WTC11 (cell line): ENCODE results near the gene IMMT. TPM values are rescaled to one million over a fixed set of nuclear protein-coding genes. Genes with fewer than 3 reads are reported as not detected.

ENCODE experiments used
- ATAC-seq: fragments of 200-7000 bp; cut with Tn5 transposase; 2 replicates; pipeline ENCODE4 v1.10.0; 2021; ENCODE audit warnings: mild to moderate bottlenecking, moderate library complexity
- CTCF ChIA-PET: fragments of 300-600 bp; sonication (Branson Sonifier 250); formaldehyde crosslinking; loops from one replicate; lab custom pipeline; 2021; ENCODE audit warnings: antibody characterized with exemption; lab: Charles Lee
- POLR2A ChIA-PET: fragments of 350-600 bp; sonication (Branson Sonifier 250); formaldehyde crosslinking; loops from one replicate; lab custom pipeline; 2021; ENCODE audit warnings: antibody characterized with exemption; lab: Charles Lee
- DNase-seq: peaks from one replicate; pipeline ENCODE4 v3.0.0; 2021; ENCODE audit warnings: low spot score
- H3K27ac Mint-ChIP-seq: 2 replicates; pipeline ENCODE4 v1.8.0; 2021; ENCODE audit warnings: mixed read lengths
- H3K27me3 Mint-ChIP-seq: 2 replicates; pipeline ENCODE4 v1.8.0; 2021; ENCODE audit warnings: low read depth, mild to moderate bottlenecking, moderate library complexity, mixed read lengths
- H3K36me3 Mint-ChIP-seq: 2 replicates; pipeline ENCODE4 v1.8.0; 2021; ENCODE audit warnings: mixed read lengths
- H3K4me1 Mint-ChIP-seq: 2 replicates; pipeline ENCODE4 v1.8.0; 2022; ENCODE audit warnings: mixed read lengths
- H3K4me3 Mint-ChIP-seq: 2 replicates; pipeline ENCODE4 v1.8.0; 2021; ENCODE audit warnings: mild to moderate bottlenecking, moderate library complexity, mixed read lengths
- H3K9me3 Mint-ChIP-seq: 2 replicates; pipeline ENCODE4 v1.8.0; 2021; ENCODE audit warnings: mixed read lengths
- AFF4 ChIP-seq: sonication (generic); formaldehyde crosslinking; IDR thresholded peaks from 2 replicates; pipeline ENCODE4 v1.8.1; 2023; ENCODE audit warnings: mild to moderate bottlenecking, missing genetic modification reagents, borderline replicate concordance
- ATF1 ChIP-seq: sonication (generic); formaldehyde crosslinking; IDR thresholded peaks from 2 replicates; pipeline ENCODE4 v1.8.1; 2023; ENCODE audit warnings: mild to moderate bottlenecking, moderate library complexity, missing genetic modification reagents
- CBFB ChIP-seq: sonication (generic); formaldehyde crosslinking; IDR thresholded peaks from 2 replicates; pipeline ENCODE4 v1.8.1; 2022; ENCODE audit warnings: mild to moderate bottlenecking, low read depth, missing genetic modification reagents
- ELF4 ChIP-seq: sonication (generic); formaldehyde crosslinking; IDR thresholded peaks from 2 replicates; pipeline ENCODE4 v1.8.1; 2022; ENCODE audit warnings: low read depth, mild to moderate bottlenecking, moderate library complexity, missing genetic modification reagents
- FOXP4 ChIP-seq: sonication (generic); formaldehyde crosslinking; IDR thresholded peaks from 2 replicates; pipeline ENCODE4 v1.8.0; 2022; ENCODE audit warnings: mild to moderate bottlenecking, missing genetic modification reagents
- GRHL2 ChIP-seq: fragments of 250-450 bp; sonication (Bioruptor Pico); IDR thresholded peaks from 2 replicates; pipeline ENCODE4 v1.8.0; 2022; ENCODE audit warnings: mild to moderate bottlenecking, moderate library complexity; ENCODE audit not compliant: insufficient replicate concordance, severe bottlenecking
- IRF1 ChIP-seq: sonication (generic); formaldehyde crosslinking; IDR thresholded peaks from 2 replicates; pipeline ENCODE4 v1.8.0; 2023; ENCODE audit warnings: missing genetic modification reagents
- JAZF1 ChIP-seq: fragments of 250-450 bp; sonication (Bioruptor Pico); IDR thresholded peaks from 2 replicates; pipeline ENCODE4 v1.9.0; 2021; ENCODE audit warnings: moderate library complexity, mild to moderate bottlenecking, inconsistent platforms
- JUN ChIP-seq: sonication (generic); formaldehyde crosslinking; IDR thresholded peaks from 2 replicates; pipeline ENCODE4 v1.8.0; 2023; ENCODE audit warnings: mild to moderate bottlenecking, missing genetic modification reagents
- NR3C1 ChIP-seq: sonication (generic); formaldehyde crosslinking; conservative IDR thresholded peaks from 2 replicates; pipeline ENCODE4 v1.8.1; 2023; ENCODE audit warnings: low read depth, mild to moderate bottlenecking, missing genetic modification reagents
- RELA ChIP-seq: sonication (generic); formaldehyde crosslinking; IDR thresholded peaks from 2 replicates; pipeline ENCODE4 v1.8.1; 2022; ENCODE audit warnings: missing genetic modification reagents, mild to moderate bottlenecking, borderline replicate concordance
- SMAD3 ChIP-seq: sonication (generic); formaldehyde crosslinking; IDR thresholded peaks from 2 replicates; pipeline ENCODE4 v1.8.0; 2022; ENCODE audit warnings: missing genetic modification reagents, mild to moderate bottlenecking, borderline replicate concordance
- TCF7 ChIP-seq: sonication (generic); formaldehyde crosslinking; IDR thresholded peaks from 2 replicates; pipeline ENCODE4 v1.8.0; 2022; ENCODE audit warnings: mild to moderate bottlenecking, low read depth, missing genetic modification reagents, moderate library complexity
- USF1 ChIP-seq: sonication (generic); formaldehyde crosslinking; IDR thresholded peaks from 2 replicates; pipeline ENCODE4 v1.8.0; 2022; ENCODE audit warnings: mild to moderate bottlenecking, missing genetic modification reagents
- ZBTB21 ChIP-seq: sonication (generic); formaldehyde crosslinking; IDR thresholded peaks from 2 replicates; pipeline ENCODE4 v1.8.1; 2023; ENCODE audit warnings: mild to moderate bottlenecking, missing genetic modification reagents, borderline replicate concordance
- ZNF138 ChIP-seq: sonication (generic); formaldehyde crosslinking; conservative IDR thresholded peaks from 2 replicates; pipeline ENCODE4 v1.8.1; 2022; ENCODE audit warnings: mild to moderate bottlenecking, moderate library complexity, missing genetic modification reagents
- ZNF416 ChIP-seq: fragments of 250-450 bp; sonication (Bioruptor Pico); IDR thresholded peaks from 2 replicates; pipeline ENCODE4 v1.9.0; 2021; ENCODE audit warnings: mild to moderate bottlenecking, inconsistent platforms
- ZNF512 ChIP-seq: sonication (generic); formaldehyde crosslinking; IDR thresholded peaks from 2 replicates; pipeline ENCODE4 v1.8.1; 2022; ENCODE audit warnings: missing genetic modification reagents, borderline replicate concordance
- ZSCAN18 ChIP-seq: fragments of 250-450 bp; sonication (Bioruptor Pico); IDR thresholded peaks from 2 replicates; pipeline ENCODE4 v2.1.2; 2022; ENCODE audit warnings: mild to moderate bottlenecking, moderate library complexity
- total RNA-seq: library from RNA; stranded (reverse); gene quantifications from 3 replicates; pipeline ENCODE4 v1.2.3, GENCODE V29; 2021

IMMT gene
- total RNA-seq, 1 experiment from 2014 or later: 102 TPM

GRCh38 chr2:86158286-86158685 is 37.0 kb downstream of the IMMT start (continued):
- TF ChIP-seq ZSCAN18 (CRISPR knock-in tag) (no peak), ATF1 (CRISPR knock-in tag) (no peak), NR3C1 (no peak), ZNF138 (no peak), RELA (CRISPR knock-in tag) (no peak), USF1 (CRISPR knock-in tag) (no peak), ZNF512 (no peak), FOXP4 (CRISPR knock-in tag) (no peak)

GRCh38 chr2:86157009-86157556 is 38.2 kb downstream of the IMMT start:
- DNase-seq (no peak), ATAC-seq (no peak)
- CTCF ChIA-PET: no interaction called here
- Mint-ChIP-seq H3K9me3 (no peaks in the 10 kb centered on the region), H3K27me3 (no peaks in the 10 kb centered on the region), H3K36me3 (peaks cover 49% of the 10 kb centered on the region), H3K4me1 (no peaks in the 10 kb centered on the region), H3K27ac (no peak overlapping the region), H3K4me3 (no peak overlapping the region)
- POLR2A ChIA-PET: no interaction called here
- no peak for TF ChIP-seq RELA (CRISPR knock-in tag)
- TF ChIP-seq SMAD3 (CRISPR knock-in tag): no peak
- TF ChIP-seq JAZF1 (CRISPR knock-in tag): no peak
- TF ChIP-seq ZNF512: no peak
- TF ChIP-seq CBFB: no peak
- TF ChIP-seq TCF7 (CRISPR knock-in tag): no peak
- no peak for TF ChIP-seq ELF4 (CRISPR knock-in tag)
- no peak for TF ChIP-seq ZBTB21
- TF ChIP-seq GRHL2 (CRISPR knock-in tag): no peak
- no peak for TF ChIP-seq ZNF416 (CRISPR knock-in tag)
- TF ChIP-seq USF1 (CRISPR knock-in tag): no peak
- no peak for TF ChIP-seq JUN (CRISPR knock-in tag)
- TF ChIP-seq IRF1 (CRISPR knock-in tag): no peak
- TF ChIP-seq FOXP4 (CRISPR knock-in tag): no peak
- no peak for TF ChIP-seq AFF4
